NCI-H1694 treated with DMSO at 0.1 percent for 48 hours (cell line): ENCODE measurements around the gene RASGRP3.
A peak's percentile ranks its signal among the peaks of the same experiment; 100 is the strongest.
"Not testable (repeated sequence)": the region's sequence is repeated elsewhere in the genome, so short reads cannot be mapped to it uniquely, and the experiment has no call there.

Source experiments
- DNase-seq: peaks from one replicate; lab custom pipeline; 2025; lab: John Stamatoyannopoulos, UW

RASGRP3 gene

DNA sequence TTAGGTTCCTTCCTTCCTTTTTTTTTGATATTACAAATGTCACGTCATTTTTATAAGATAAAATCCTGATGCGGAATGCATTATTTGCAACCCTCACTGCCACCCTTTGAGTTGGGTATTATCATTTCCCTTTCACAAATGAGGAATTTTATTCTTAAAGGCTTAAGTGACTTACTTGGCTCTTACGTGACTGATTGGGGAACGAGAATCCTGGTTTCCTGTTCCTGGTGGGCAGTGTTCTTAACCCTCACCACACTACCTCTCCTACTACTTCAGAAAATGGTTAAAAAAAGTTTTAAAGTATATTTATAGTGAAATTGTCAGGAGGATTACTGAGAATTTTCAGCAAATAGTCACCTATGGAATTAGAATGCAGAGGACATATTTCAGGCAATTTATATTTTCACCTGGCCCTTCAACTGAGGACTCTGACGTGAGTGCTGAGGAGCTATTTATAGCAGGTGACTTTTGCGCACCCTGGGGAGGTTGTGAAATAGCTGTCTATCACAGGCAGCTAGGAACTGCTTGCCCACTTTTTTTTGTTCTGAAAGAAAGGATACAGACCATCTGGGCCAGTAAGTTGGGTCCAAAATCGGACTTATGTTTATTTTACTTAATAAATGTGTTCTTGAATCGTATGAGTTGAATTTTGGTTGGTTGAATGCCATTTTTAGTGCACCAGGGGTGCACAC lies 18.7 kb upstream of the RASGRP3 start:
- DNase-seq, result no peak

GRCh38 chr2:33458248-33458819 lies 18.1 kb upstream of the RASGRP3 start:
- no peak for DNase-seq

DNA sequence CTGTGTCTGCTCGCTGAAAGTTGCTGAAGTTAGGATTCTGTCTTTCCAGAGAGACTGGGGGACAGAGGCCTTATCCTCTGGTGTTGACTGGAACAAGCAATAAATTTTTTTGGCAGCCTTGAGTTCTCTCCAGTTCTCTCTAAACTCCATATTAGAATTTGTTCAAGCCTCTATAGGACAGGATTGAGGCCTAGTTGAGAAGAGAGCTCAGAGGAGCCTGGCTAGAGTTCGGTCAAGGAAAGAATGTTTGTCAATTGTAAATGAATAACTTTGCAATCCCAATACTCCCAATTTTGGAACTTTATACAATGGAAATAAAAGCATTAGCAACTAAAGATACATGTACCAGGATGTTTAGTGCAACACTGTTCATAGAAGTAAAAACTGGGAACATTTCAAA lies 16.7 kb upstream of the RASGRP3 start:
- no peak for DNase-seq

DNA sequence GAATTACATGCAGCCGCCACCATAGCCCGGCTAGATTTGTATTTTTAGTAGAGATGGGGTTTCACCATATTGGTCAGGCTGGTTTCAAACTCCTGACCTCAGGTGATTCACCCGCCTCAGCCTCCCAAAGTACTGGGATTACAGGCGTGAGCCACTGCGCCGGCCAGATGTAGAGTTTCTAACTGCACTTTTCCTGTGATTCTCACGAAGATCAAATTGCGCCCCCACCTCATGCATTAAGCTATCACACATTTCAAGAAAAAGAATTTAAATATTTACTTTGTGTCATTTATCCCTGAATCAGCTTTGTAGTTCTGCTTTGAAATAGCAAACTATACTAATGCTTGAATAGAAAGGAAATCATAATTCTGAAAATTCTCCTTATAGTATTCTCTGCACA lies 13.9 kb upstream of the RASGRP3 start:
- not testable (repeated sequence) for DNase-seq

DNA sequence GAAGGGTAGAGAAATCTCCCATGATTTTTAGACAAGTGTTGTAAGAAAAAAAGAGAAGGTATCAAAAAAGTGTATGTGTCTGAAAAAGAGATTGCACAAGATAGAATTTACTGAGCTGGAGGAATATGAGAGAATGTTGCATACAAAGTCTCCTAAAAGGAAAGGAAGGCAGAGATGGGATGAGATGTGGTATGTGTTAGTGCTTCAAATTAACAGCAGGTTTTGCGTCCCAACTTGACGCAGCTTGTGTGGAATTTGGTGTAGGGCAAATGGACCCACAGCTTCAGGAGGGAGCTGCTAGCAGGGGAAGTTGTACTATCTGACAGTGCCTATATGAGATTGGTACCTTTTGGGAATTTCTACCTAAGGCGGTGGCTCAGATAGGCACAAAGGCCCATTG lies 9.0 kb upstream of the RASGRP3 start:
- DNase-seq, result no peak

GRCh38 chr2:33469238-33469637 lies 7.2 kb upstream of the RASGRP3 start:
- DNase-seq, result no peak

GRCh38 chr2:33475224-33476130 lies 972 bp upstream of the RASGRP3 start:
- DNase-seq, result peak; percentile 66

GRCh38 chr2:33476793-33477190 lies 343 bp downstream of the RASGRP3 start:
- DNase-seq, result no peak

DNA sequence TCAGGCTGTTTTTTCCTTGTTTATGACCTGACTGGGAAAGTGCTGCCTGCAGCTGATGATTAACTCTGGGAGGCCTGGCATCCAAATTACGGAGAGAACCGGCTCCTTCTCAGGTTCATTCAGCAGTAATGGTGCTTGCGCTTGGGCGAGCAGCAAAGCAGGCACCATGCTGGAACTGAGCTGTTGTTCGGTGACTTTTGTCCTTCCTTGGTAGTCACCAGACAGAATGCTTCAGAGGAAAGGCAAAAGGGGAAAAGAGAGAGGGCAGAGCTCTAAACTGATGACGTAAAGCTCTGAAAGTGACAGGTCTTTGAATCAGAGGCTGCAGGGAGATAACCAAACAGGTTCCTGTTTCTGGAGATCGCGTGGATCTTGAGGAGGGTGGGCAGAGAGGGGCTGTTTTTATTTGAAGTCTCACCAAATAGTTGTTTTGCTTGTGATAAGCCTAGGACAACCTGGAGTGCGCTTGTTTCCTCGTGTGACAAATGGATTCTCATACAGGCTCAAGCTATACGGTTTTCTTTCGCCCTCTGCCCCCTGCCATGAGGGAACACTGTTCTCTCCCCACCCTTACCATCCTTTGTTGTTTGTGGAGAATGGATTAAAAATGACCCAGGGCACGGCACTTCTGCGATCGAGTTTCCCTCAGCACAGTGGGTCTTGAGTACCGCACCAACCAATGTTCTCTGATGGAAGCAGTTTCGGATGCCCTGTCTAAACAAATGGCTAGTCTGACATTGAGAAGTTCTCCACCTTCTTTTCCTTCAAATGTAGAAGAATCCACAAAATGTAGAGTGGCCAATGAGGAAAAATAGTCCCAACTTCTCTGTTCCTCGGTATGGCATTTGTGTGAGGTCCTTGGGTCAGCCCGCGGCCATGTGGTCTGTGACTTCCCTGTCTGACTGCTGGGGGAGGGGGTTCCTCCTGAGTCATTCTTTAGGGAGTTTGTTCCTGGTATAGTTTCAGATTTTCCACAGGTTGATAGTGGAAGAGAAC lies 1.3 kb downstream of the RASGRP3 start:
- no peak for DNase-seq

DNA sequence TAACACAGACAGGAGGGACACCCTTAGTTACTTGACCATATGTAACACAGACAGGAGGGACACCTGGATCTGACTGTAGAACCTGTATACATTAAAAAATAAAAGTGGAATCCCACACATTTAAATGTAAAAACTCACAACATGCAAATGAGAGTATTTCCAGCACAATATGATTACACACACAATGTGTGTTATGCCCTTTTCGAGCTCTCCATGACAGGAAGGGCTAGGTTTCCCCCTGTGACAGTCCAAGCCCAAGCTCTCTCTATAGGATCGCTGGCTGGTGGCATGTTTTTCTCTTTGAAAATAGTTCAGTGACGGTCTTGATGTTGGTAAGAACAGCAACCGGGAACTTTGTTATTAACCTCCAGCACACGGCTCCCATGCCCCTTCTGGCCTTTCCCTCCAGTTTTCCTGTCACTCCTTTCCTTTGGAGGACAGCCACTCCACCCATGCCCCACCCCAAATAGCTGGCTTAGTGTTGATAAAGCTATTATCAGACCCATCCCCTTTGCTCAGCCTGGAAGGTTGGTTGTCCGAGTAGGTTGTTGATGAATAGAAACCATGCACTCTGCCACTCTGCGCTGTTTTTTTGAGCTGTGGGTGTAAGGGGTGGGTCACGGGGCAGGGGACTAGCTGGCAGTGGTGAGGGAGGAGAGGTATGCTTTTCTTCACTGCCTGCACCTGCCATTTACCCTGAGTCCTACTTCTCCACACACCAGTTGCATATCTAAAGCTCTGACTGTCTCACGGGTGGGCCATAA lies 2.7 kb downstream of the RASGRP3 start:
- no peak for DNase-seq

DNA sequence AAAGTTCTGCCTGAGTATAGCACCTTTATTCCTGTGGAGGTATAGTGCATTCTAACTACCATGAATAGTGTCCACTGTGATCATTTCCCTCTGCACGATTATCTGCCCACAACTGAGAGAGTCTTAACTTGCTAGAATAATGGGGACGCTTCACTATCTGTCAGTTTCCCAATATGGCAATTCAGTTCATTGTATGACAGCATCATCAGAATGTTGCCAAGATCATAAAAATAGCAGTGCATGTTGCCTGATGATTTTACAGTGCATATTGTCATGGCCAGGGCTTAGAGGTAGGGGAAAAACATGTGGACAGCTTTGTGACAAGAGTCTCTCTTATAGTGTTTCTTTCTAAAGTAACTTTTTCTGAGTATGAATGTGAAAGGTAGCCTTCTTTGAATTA lies 6.1 kb downstream of the RASGRP3 start:
- DNase-seq, result no peak

DNA sequence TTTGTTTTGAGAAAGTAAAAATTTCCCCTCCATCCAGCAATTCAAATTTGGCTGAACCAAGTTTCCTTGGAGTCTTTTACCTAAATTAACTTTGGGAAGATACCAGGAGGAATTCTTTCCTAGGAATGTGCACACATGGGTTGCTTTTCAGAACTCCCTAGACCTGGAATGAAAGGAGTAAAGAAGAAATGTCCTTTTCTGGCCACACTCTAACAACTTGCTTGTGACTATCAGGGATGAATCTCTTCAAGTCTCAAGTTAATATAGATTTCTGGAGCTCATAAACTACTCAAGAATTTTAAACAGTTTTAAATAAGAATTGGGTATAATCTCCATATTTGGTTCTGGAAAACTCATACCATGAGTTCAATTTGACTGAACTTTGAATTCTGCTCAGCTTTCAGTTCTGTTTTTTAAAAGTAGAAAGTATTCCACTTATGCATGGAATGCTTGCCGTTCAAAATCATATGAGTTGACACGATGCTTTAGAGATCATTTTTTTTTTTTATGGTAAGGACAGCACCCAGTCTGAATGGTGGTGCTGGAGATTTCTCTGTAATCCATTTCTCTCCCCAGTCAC lies 7.7 kb downstream of the RASGRP3 start:
- DNase-seq, result no peak

DNA sequence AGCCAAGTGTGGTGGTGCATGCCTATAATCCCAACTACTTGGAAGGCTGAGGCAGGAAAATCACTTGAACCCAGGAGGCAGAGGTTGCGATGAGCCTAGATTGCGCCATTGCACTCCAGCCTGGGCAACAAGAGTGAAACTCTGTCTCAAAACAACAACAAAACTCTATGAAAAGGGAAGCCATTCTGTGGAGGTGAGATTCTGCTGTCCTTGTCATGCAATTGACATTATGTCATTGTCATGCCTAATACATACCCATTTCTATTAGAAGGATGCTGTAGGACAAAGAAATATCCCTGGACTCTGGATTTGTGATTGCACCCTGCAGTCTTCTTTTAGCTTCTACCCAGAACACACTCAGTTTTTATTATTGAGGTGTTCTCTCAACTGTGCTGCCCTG lies 8.6 kb downstream of the RASGRP3 start:
- DNase-seq, result no peak

- DNase-seq, result no peak
These were observed 10.1 kb downstream of the RASGRP3 start for GRCh38 chr2:33486544-33486943.

GRCh38 chr2:33488178-33488690 lies 11.8 kb downstream of the RASGRP3 start:
- no peak for DNase-seq

- DNase-seq, result no peak
These were observed 12.5 kb downstream of the RASGRP3 start for GRCh38 chr2:33488715-33489540.

GRCh38 chr2:33489835-33490431 lies 13.5 kb downstream of the RASGRP3 start:
- no peak for DNase-seq

DNA sequence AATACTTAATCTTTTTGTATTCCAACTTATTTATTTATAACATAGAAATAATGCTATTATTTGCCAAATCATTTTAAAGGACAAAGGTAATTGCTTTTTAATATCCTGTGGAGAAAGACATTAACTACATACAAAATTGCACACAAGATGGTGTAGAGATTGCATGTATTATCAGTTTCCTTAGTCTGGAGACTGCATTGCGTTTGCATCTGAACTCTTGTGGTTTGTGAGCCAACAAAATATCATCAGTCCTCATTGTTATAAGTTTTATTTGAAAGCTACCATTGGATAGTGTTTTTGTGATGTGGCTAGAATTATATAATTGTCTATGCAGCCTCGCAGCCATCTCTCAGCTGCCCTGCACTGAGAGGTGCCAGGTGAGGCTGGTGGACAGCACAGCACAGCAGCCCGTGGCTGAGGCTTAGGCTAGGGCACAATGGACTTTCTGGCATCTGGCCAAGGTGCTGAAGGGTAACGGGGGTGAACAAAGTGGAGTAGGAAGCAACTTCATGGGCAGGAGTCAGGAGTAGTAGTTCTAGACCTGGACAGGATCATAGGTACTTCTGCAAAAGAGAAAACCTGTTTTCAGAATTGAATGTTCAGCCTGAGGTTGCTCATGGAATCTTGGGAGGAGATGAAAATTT lies 15.1 kb downstream of the RASGRP3 start:
- DNase-seq, result no peak
